H9 (cell line): ENCODE measurements around the gene BIN1. TPM values are rescaled to one million over a fixed set of nuclear protein-coding genes. Genes with fewer than 3 reads are reported as not detected.

Experiments used
- DNase-seq: peaks from one replicate; pipeline ENCODE4 v3.0.0-alpha.2; 2017
- H2AFZ ChIP-seq: one replicate; pipeline ENCODE4 v1.6.1; 2013; ENCODE audit warnings: mild to moderate bottlenecking, low read length, control low read depth, moderate library complexity
- H2AK5ac ChIP-seq: 2 replicates; pipeline ENCODE4 v1.6.1; 2013; ENCODE audit warnings: low read length, control low read depth, mixed read lengths; ENCODE audit not compliant: insufficient read length
- H2BK120ac ChIP-seq: one replicate; pipeline ENCODE4 v1.6.1; 2013; ENCODE audit warnings: low read depth, mild to moderate bottlenecking, low read length, control low read depth, inconsistent platforms; ENCODE audit not compliant: poor library complexity, severe bottlenecking
- H2BK12ac ChIP-seq: 2 replicates; pipeline ENCODE4 v1.6.1; 2013; ENCODE audit warnings: low read length, control low read depth, mixed read lengths, low read depth; ENCODE audit not compliant: insufficient read length
- H2BK15ac ChIP-seq: 2 replicates; pipeline ENCODE4 v1.6.1; 2013; ENCODE audit warnings: low read depth, low read length, control low read depth
- H2BK20ac ChIP-seq: one replicate; pipeline ENCODE4 v1.6.1; 2013; ENCODE audit warnings: low read depth, mild to moderate bottlenecking, low read length, control low read depth, inconsistent platforms; ENCODE audit not compliant: poor library complexity, severe bottlenecking
- H2BK5ac ChIP-seq: 2 replicates; pipeline ENCODE4 v1.6.1; 2013; ENCODE audit warnings: low read length, control low read depth, mixed read lengths; ENCODE audit not compliant: insufficient read length
- H3K14ac ChIP-seq: 2 replicates; pipeline ENCODE4 v1.6.1; 2013; ENCODE audit warnings: low read length, control low read depth; ENCODE audit not compliant: insufficient read depth
- H3K18ac ChIP-seq: 2 replicates; pipeline ENCODE4 v1.6.1; 2013; ENCODE audit warnings: low read depth, mild to moderate bottlenecking, mixed read lengths, low read length, control low read depth; ENCODE audit not compliant: insufficient read length
- H3K23ac ChIP-seq: 2 replicates; pipeline ENCODE4 v1.6.1; 2013; ENCODE audit warnings: low read length, control low read depth, mixed read lengths, low read depth; ENCODE audit not compliant: insufficient read length
- H3K23me2 ChIP-seq: 2 replicates; pipeline ENCODE4 v1.6.1; 2013; ENCODE audit warnings: low read depth, mild to moderate bottlenecking, mixed read lengths, low read length, control low read depth; ENCODE audit not compliant: insufficient read length, poor library complexity, severe bottlenecking
- H3K27ac ChIP-seq: 2 replicates; pipeline ENCODE4 v1.5.1; 2013; ENCODE audit warnings: low read length, control low read depth, mixed read lengths, low read depth; ENCODE audit not compliant: insufficient read length
- H3K27me3 ChIP-seq: 2 replicates; pipeline ENCODE4 v1.6.1; 2013; ENCODE audit warnings: low read length, control low read depth, inconsistent platforms; ENCODE audit not compliant: insufficient read depth
- H3K4ac ChIP-seq: 2 replicates; pipeline ENCODE4 v1.6.1; 2013; ENCODE audit warnings: low read depth, mild to moderate bottlenecking, control low read depth, inconsistent platforms, low read length, moderate library complexity
- H3K4me1 ChIP-seq: 2 replicates; pipeline ENCODE4 v1.6.1; 2013; ENCODE audit warnings: low read length, control low read depth, inconsistent platforms; ENCODE audit not compliant: insufficient read depth
- H3K4me2 ChIP-seq: 2 replicates; pipeline ENCODE4 v1.6.1; 2013; ENCODE audit warnings: low read length, control low read depth, mixed read lengths; ENCODE audit not compliant: insufficient read length, insufficient read depth
- H3K56ac ChIP-seq: 2 replicates; pipeline ENCODE4 v1.6.1; 2013; ENCODE audit warnings: low read depth, mild to moderate bottlenecking, mixed read lengths, low read length, control low read depth; ENCODE audit not compliant: insufficient read length
- H3K79me1 ChIP-seq: 2 replicates; pipeline ENCODE4 v1.6.1; 2013; ENCODE audit warnings: low read depth, mild to moderate bottlenecking, moderate library complexity, low read length, control low read depth, inconsistent platforms; ENCODE audit not compliant: insufficient read depth, poor library complexity, severe bottlenecking
- H3K79me2 ChIP-seq: 2 replicates; pipeline ENCODE4 v1.6.1; 2013; ENCODE audit warnings: low read length, control low read depth, inconsistent platforms; ENCODE audit not compliant: insufficient read depth
- H3K9ac ChIP-seq: 2 replicates; pipeline ENCODE4 v1.6.1; 2013; ENCODE audit warnings: low read length, control low read depth, mixed read lengths; ENCODE audit not compliant: insufficient read length; ENCODE audit errors: extremely low read depth
- H3K9me3 ChIP-seq: one replicate; pipeline ENCODE4 v1.6.1; 2013; ENCODE audit warnings: low read depth, low read length, inconsistent platforms; ENCODE audit not compliant: control insufficient read depth
- H3T11ph ChIP-seq: one replicate; pipeline ENCODE4 v1.6.1; 2013; ENCODE audit warnings: mild to moderate bottlenecking, low read length, control low read depth, inconsistent platforms
- H4K20me1 ChIP-seq: one replicate; pipeline ENCODE4 v1.6.1; 2013; ENCODE audit not compliant: control insufficient read depth, insufficient read length, insufficient read depth
- H4K5ac ChIP-seq: 2 replicates; pipeline ENCODE4 v1.6.1; 2013; ENCODE audit warnings: low read depth, mild to moderate bottlenecking, mixed read lengths, low read length, control low read depth; ENCODE audit not compliant: insufficient read length
- H4K8ac ChIP-seq: replicated peaks from 2 replicates; pipeline ENCODE4 v1.6.1; 2013; ENCODE audit warnings: low read length, control low read depth, mixed read lengths, low read depth; ENCODE audit not compliant: insufficient read length
- H4K91ac ChIP-seq: 2 replicates; pipeline ENCODE4 v1.6.1; 2013; ENCODE audit warnings: low read depth, mild to moderate bottlenecking, moderate library complexity, mixed read lengths, low read length, control low read depth; ENCODE audit not compliant: insufficient read length
- H3K27ac Mint-ChIP-seq, 3 experiments: 2 replicates in 2 of 3; 3 replicates in 1 of 3; pipeline ENCODE4 v1.8.0; 2020 to 2021; ENCODE audit warnings: mixed read lengths in 3 of 3, mild to moderate bottlenecking in 1 of 3, moderate library complexity in 1 of 3
- H3K27me3 Mint-ChIP-seq: 2 replicates; pipeline ENCODE4 v1.8.0; 2021; ENCODE audit warnings: low read depth, mild to moderate bottlenecking, moderate library complexity, mixed read lengths
- H3K36me3 Mint-ChIP-seq, 3 experiments: 2 replicates in 2 of 3; 3 replicates in 1 of 3; pipeline ENCODE4 v1.8.0; 2020 to 2021; ENCODE audit warnings: low read depth in 3 of 3, mixed read lengths in 3 of 3; ENCODE audit not compliant: insufficient read depth in 1 of 3
- H3K4me1 Mint-ChIP-seq, 2 experiments: 2 replicates each; pipeline ENCODE4 v1.8.0; 2020; ENCODE audit warnings: mixed read lengths in 2 of 2
- H3K4me3 Mint-ChIP-seq, 2 experiments: 2 replicates in 1 of 2; 3 replicates in 1 of 2; pipeline ENCODE4 v1.8.0; 2020 to 2021; ENCODE audit warnings: mild to moderate bottlenecking in 2 of 2, mixed read lengths in 2 of 2, moderate library complexity in 1 of 2
- H3K9me3 Mint-ChIP-seq, 2 experiments: 2 replicates in 1 of 2; 3 replicates in 1 of 2; pipeline ENCODE4 v1.8.0; 2020; ENCODE audit warnings: mild to moderate bottlenecking in 2 of 2, mixed read lengths in 2 of 2, moderate library complexity in 1 of 2
- CTCF ChIP-seq: fragments of 200-600 bp; sonication (generic); conservative IDR thresholded peaks from 3 replicates; pipeline ENCODE4 v1.8.0; 2021; ENCODE audit warnings: antibody characterized with exemption, mild to moderate bottlenecking
- WGBS: extraction: QIAGEN DNeasy Blood & Tissue Kit; methylation state at CpG from one replicate; pipeline ENCODE4 v1.1.7; 2013; ENCODE audit warnings: missing lambda C conversion rate, low lambda C conversion rate, mixed read lengths; ENCODE audit not compliant: insufficient read length; ENCODE audit errors: extremely low coverage; 5-methylcytosine and 5-hydroxymethylcytosine counted together
- total RNA-seq: library from RNA; stranded (reverse); gene quantifications from 2 replicates; pipeline ENCODE4 v1.2.1, GENCODE V29; 2021

BIN1 gene
- total RNA-seq, 1 experiment from 2014 or later, result 32.0 TPM

- Histone ChIP-seq H3K27me3 (no peaks in the 10 kb centered on the region; the same call in 1 of the 2 replicates), H3K9me3 (no peaks in the 10 kb centered on the region), H3K4ac (no peak overlapping the region; the same call in 1 of the 2 replicates), H3K56ac (no peak overlapping the region), H2BK15ac (no peak overlapping the region), H4K91ac (peak overlapping the region; percentile 39), H3K23ac (no peak overlapping the region), H2BK120ac (no peak overlapping the region), H3K14ac (no peak overlapping the region), H3T11ph (no peak overlapping the region), H3K18ac (no peak overlapping the region), H3K79me1 (no peaks in the 10 kb centered on the region), H2AK5ac (no peak overlapping the region), H2BK5ac (no peak overlapping the region), H4K8ac (no peak overlapping the region), H3K4me2 (no peak overlapping the region), H3K79me2 (no peaks in the 10 kb centered on the region), H3K23me2 (no peaks in the 10 kb centered on the region), H3K4me1 (no peaks in the 10 kb centered on the region; the same call in 1 of the 2 replicates), H2AFZ (no peak overlapping the region), H2BK20ac (no peak overlapping the region), H2BK12ac (no peak overlapping the region), H4K20me1 (no peaks in the 10 kb centered on the region), H3K27ac (no peak overlapping the region), H4K5ac (no peak overlapping the region), H3K9ac (no peak overlapping the region)
- Mint-ChIP-seq H3K9me3 (no peaks in the 10 kb centered on the region), H3K27me3 (peaks cover 2% of the 10 kb centered on the region; the same call in 1 of the 2 replicates), H3K27ac (peak overlapping the region in 1 of 3 experiments; percentile 73; a peak in 1 of 7 replicates), H3K4me3 (no peak overlapping the region; a peak in 1 of 5 replicates), H3K36me3 (peaks cover 9 to 14% (median 10%) of the 10 kb centered on the region in 3 experiments; a peak in 5 of 7 replicates), H3K4me1 (peaks cover 0 to 11% of the 10 kb centered on the region in 2 experiments; a peak in 3 of 4 replicates)
- WGBS, result no CpG with 5 or more reads among the region's 13 CpGs
- no peak for TF ChIP-seq CTCF
- DNase-seq, result no peak
Measured at GRCh38 chr2:127065299-127065939, 41.5 kb downstream of the BIN1 start.
